ENCODE measurements around the gene STK17A.

DNA sequence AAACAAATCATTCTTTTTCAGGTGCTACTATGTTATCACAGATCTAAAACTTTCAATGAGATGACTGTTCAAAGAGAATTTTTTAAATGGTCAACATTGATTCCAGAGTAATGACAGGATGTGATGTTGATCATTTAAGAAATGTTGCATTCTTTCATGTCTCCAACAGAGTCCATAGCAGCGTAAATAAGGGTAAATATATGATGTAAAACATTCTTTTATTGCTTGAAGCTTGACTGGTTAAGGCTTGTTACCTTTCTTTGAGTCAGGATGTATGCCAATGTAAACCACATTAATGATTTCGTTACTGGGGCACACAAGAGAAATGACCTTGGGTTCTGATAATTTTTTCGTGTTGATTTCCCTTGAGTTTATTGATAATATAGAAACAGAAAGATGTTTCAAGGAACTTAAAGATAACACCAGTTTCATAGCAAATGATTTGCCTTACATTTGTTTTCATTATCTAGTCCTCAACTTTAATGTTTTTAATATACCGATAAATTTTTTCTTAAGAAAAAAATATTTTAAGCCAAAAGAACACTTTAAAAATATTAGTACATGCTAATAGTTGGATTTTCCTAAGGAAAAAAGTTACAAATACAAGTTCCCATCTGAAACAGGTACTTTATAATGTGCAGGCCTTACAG, 3.5 kb downstream of the STK17A start:
- TF ChIP-seq TEAD4 (IDR thresholded peaks at IDR 0.05): no peak
- TF ChIP-seq TAF1 (IDR thresholded peaks at IDR 0.05; ENCODE audit: low read depth): no peak
- TF ChIP-seq CEBPB (IDR thresholded peaks at IDR 0.05): no peak
- no peak for TF ChIP-seq YY1 (IDR thresholded peaks at IDR 0.05; ENCODE audit: low read depth)
- no peak for TF ChIP-seq ZBTB7A (IDR thresholded peaks at IDR 0.05; ENCODE audit: low read depth)
- TF ChIP-seq CREB1 (IDR thresholded peaks at IDR 0.05; ENCODE audit: low read depth): no peak
- no peak for TF ChIP-seq EP300 (IDR thresholded peaks at IDR 0.05; ENCODE audit: borderline replicate concordance)

Measured in Ishikawa (cell line).